ENCODE measurements around the gene TLX3.
"Not testable (repeated sequence)": the region's sequence is repeated elsewhere in the genome, so short reads cannot be mapped to it uniquely, and the experiment has no call there.

Gene TLX3

GRCh38 chr5:171308453-171309275, at the start of gene TLX3:
Gene TLX3, plus strand, starts transcription at chr5:171309248. Its CDS starts 118 bp downstream, at chr5:171309366.
- peak; percentile 88 for DNase-seq

- no peak for DNase-seq
Observed at GRCh38 chr5:171261361-171261760, 47.7 kb upstream of the TLX3 start.

GRCh38 chr5:171261904-171262303, 47.1 kb upstream of the TLX3 start:
- no peak for DNase-seq

- DNase-seq = no peak
Observed at GRCh38 chr5:171263181-171263580, 45.9 kb upstream of the TLX3 start.

- no peak for DNase-seq
Observed at GRCh38 chr5:171264843-171265242, 44.2 kb upstream of the TLX3 start.

GRCh38 chr5:171268700-171269620, 40.1 kb upstream of the TLX3 start:
- DNase-seq = peak; percentile 29

GRCh38 chr5:171269717-171270116, 39.3 kb upstream of the TLX3 start:
- peak; percentile 10 for DNase-seq

- DNase-seq = no peak
Observed at GRCh38 chr5:171270136-171270535, 38.9 kb upstream of the TLX3 start.

- no peak for DNase-seq
Observed at GRCh38 chr5:171271798-171272197, 37.2 kb upstream of the TLX3 start.

- DNase-seq = no peak
Observed at GRCh38 chr5:171272996-171273970, 35.8 kb upstream of the TLX3 start.

GRCh38 chr5:171275841-171276544, 33.1 kb upstream of the TLX3 start:
- DNase-seq = peak; percentile 65

- no peak for DNase-seq
Observed at GRCh38 chr5:171283753-171284152, 25.3 kb upstream of the TLX3 start.

- DNase-seq = no peak
Observed at GRCh38 chr5:171285465-171285864, 23.6 kb upstream of the TLX3 start.

GRCh38 chr5:171288066-171288465, 21.0 kb upstream of the TLX3 start:
- no peak for DNase-seq

GRCh38 chr5:171291371-171291770, 17.7 kb upstream of the TLX3 start:
- DNase-seq = no peak

- no peak for DNase-seq
Observed at GRCh38 chr5:171295299-171295698, 13.7 kb upstream of the TLX3 start.

- DNase-seq = no peak
Observed at GRCh38 chr5:171295801-171296200, 13.2 kb upstream of the TLX3 start.

- not testable (repeated sequence) for DNase-seq
Observed at GRCh38 chr5:171297941-171298340, 11.1 kb upstream of the TLX3 start.

- DNase-seq = no peak
Observed at GRCh38 chr5:171299228-171299627, 9.8 kb upstream of the TLX3 start.

GRCh38 chr5:171299851-171300250, 9.2 kb upstream of the TLX3 start:
- no peak for DNase-seq

GRCh38 chr5:171300358-171300757, 8.7 kb upstream of the TLX3 start:
- DNase-seq = no peak

- peak; percentile 36 for DNase-seq
Observed at GRCh38 chr5:171306166-171306565, 2.9 kb upstream of the TLX3 start.
